HG03108 (cell line): ENCODE data around the gene IL36B.
"Not testable (repeated sequence)": the region's sequence is repeated elsewhere in the genome, so short reads cannot be mapped to it uniquely, and the experiment has no call there.

Experiments
- ATAC-seq: cut with Tn5 transposase; IDR thresholded peaks from one replicate; pipeline ENCODE4 v1.9.1; 2021; ENCODE audit warnings: moderate library complexity; ENCODE audit not compliant: unreplicated experiment

IL36B gene

GRCh38 chr2:113052396-113052917, at the start of gene IL36B:
TSS of gene IL36B (minus strand) at chr2:113052867.
- ATAC-seq, result no peak

GRCh38 chr2:113102133-113102532, 49.5 kb upstream of the IL36B start:
- ATAC-seq, result no peak

- ATAC-seq, result no peak
Measured at GRCh38 chr2:113098532-113098931, 45.9 kb upstream of the IL36B start.

GRCh38 chr2:113098041-113098440, 45.4 kb upstream of the IL36B start:
- peak; percentile 54 for ATAC-seq

- ATAC-seq, result not testable (repeated sequence)
Measured at GRCh38 chr2:113096842-113097618, 44.4 kb upstream of the IL36B start.

- ATAC-seq, result not testable (repeated sequence)
Measured at GRCh38 chr2:113096306-113096705, 43.6 kb upstream of the IL36B start.

- ATAC-seq, result no peak
Measured at GRCh38 chr2:113093613-113093977, 40.9 kb upstream of the IL36B start.

GRCh38 chr2:113092864-113093612, 40.4 kb upstream of the IL36B start:
- no peak for ATAC-seq

GRCh38 chr2:113091231-113091896, 38.7 kb upstream of the IL36B start:
- ATAC-seq, result no peak

GRCh38 chr2:113089916-113090315, 37.2 kb upstream of the IL36B start:
- no peak for ATAC-seq

- ATAC-seq, result no peak
Measured at GRCh38 chr2:113088213-113088992, 35.7 kb upstream of the IL36B start.

GRCh38 chr2:113085542-113085941, 32.9 kb upstream of the IL36B start:
- no peak for ATAC-seq

- no peak for ATAC-seq
Measured at GRCh38 chr2:113084249-113085000, 31.8 kb upstream of the IL36B start.

GRCh38 chr2:113083296-113083695, 30.6 kb upstream of the IL36B start:
- ATAC-seq, result no peak

- ATAC-seq, result no peak
Measured at GRCh38 chr2:113081488-113082210, 29.0 kb upstream of the IL36B start.

- ATAC-seq, result peak; percentile 50
Measured at GRCh38 chr2:113080134-113080533, 27.5 kb upstream of the IL36B start.

GRCh38 chr2:113079131-113079530, 26.5 kb upstream of the IL36B start:
- ATAC-seq, result no peak

- no peak for ATAC-seq
Measured at GRCh38 chr2:113078350-113078839, 25.7 kb upstream of the IL36B start.

GRCh38 chr2:113077921-113078320, 25.3 kb upstream of the IL36B start:
- ATAC-seq, result no peak
